ENCODE data around the gene PSME2.

Gene PSME2

DNA sequence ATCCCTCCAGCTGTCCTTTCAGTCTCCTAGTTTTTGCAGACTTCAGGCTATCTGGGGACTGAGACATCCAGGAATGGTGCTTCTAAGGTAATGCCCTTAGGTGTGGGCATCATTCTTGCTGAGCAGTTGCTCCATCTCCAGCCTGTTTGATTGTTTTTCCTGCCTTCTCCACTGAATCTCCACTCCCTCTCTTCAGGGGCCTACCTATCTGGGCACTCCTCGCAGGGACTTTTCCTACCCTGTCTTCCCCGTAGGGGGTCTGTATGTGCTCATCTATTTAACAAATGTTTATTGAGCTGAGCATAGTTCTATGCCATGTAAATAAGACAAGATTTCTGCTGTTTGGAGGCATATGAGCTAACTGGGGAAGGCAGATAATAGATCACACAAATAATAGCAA lies 13.4 kb downstream of the PSME2 start:
- Histone ChIP-seq H2AK5ac (ENCODE audit: low read length) (no peak overlapping the region), H3K27ac (ENCODE audit: low read depth, low read length) (no peak overlapping the region), H2BK5ac (ENCODE audit: low read length) (no peak overlapping the region), H3K79me2 (ENCODE audit: control insufficient read depth, insufficient read depth, low read length) (no peaks in the 10 kb centered on the region), H3K79me1 (ENCODE audit: low read length) (no peaks in the 10 kb centered on the region), H4K5ac (ENCODE audit: low read length) (no peak overlapping the region), H4K8ac (ENCODE audit: low read depth, low read length) (no peak overlapping the region), H2BK15ac (replicated peaks; ENCODE audit: low read depth) (no peak overlapping the region), H3K23ac (ENCODE audit: low read length) (no peak overlapping the region), H3K4ac (ENCODE audit: low read depth, low read length) (no peak overlapping the region), H3K9ac (ENCODE audit: low read length) (no peak overlapping the region), H3K36me3 (ENCODE audit: control insufficient read depth, insufficient read depth, low read length) (no peaks in the 10 kb centered on the region), H3K18ac (ENCODE audit: low read length) (no peak overlapping the region), H3K27me3 (ENCODE audit: insufficient read depth, low read length, poor library complexity) (no peaks in the 10 kb centered on the region), H3K56ac (ENCODE audit: low read length) (no peak overlapping the region), H3K4me2 (ENCODE audit: low read length) (no peak overlapping the region), H2BK120ac (ENCODE audit: low read depth, low read length) (no peak overlapping the region), H3K4me1 (ENCODE audit: control insufficient read depth, low read depth, low read length) (peaks cover 1% of the 10 kb centered on the region), H3K4me3 (ENCODE audit: low read length) (no peak overlapping the region)
- WGBS (ENCODE audit: extremely low coverage, insufficient coverage, low lambda C conversion rate): no CpG with 5 or more reads among the region's 2 CpGs
- no peak for DNase-seq

DNA sequence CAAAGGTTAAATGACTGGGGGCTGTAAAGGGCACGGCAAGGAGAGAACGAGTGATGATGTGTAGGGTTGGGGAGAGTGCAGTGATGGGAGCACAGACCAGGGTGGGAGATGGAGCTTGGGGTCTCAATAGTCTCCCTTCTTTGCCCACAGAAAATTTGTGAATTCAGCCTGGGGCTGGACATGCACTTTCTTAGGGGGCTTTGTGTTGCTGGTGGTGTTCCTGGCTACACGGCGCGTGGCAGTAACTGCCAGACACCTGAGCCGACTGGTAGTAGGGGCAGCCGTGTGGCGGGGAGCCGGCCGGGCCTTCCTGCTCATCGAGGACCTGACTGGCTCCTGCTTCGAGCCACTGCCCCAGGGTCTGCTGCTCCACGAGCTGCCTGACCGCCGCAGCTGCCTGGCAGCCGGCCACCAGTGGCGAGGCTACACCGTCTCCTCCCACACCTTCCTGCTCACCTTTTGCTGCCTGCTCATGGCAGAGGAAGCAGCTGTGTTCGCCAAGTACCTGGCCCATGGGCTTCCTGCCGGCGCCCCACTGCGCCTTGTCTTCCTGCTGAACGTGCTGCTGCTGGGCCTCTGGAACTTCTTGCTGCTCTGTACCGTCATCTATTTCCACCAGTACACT lies 14.2 kb downstream of the PSME2 start:
- Histone ChIP-seq H3K4me3 (ENCODE audit: low read length) (no peak overlapping the region), H3K23ac (ENCODE audit: low read length) (no peak overlapping the region), H3K4me1 (ENCODE audit: control insufficient read depth, low read depth, low read length) (peaks cover 1% of the 10 kb centered on the region)

DNA sequence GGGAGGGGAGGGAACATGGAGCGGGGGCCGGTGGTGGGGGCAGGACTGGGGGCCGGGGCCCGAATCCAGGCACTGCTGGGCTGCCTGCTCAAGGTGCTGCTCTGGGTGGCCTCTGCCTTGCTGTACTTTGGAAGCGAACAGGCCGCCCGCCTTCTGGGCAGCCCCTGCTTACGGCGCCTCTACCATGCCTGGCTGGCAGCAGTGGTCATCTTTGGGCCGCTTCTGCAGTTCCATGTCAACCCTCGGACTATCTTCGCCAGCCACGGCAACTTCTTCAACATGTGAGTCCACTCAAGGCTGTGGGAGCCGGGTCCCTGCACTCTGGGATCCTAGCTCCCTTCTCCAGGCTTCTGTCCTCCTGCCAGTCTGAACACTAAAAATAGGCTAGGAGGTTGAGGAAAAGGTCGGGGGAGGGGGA lies 14.9 kb downstream of the PSME2 start:
- Histone ChIP-seq H3K18ac (ENCODE audit: low read length) (no peak overlapping the region), H3K79me2 (ENCODE audit: control insufficient read depth, insufficient read depth, low read length) (no peaks in the 10 kb centered on the region), H2BK120ac (ENCODE audit: low read depth, low read length) (no peak overlapping the region), H3K4me1 (ENCODE audit: control insufficient read depth, low read depth, low read length) (peaks cover under 1% of the 10 kb centered on the region), H3K27ac (ENCODE audit: low read depth, low read length) (no peak overlapping the region), H3K36me3 (ENCODE audit: control insufficient read depth, insufficient read depth, low read length) (no peaks in the 10 kb centered on the region), H4K5ac (ENCODE audit: low read length) (no peak overlapping the region), H4K8ac (ENCODE audit: low read depth, low read length) (no peak overlapping the region), H3K79me1 (ENCODE audit: low read length) (no peaks in the 10 kb centered on the region), H3K4me2 (ENCODE audit: low read length) (no peak overlapping the region), H3K27me3 (ENCODE audit: insufficient read depth, low read length, poor library complexity) (no peaks in the 10 kb centered on the region), H2BK15ac (replicated peaks; ENCODE audit: low read depth) (no peak overlapping the region), H3K23ac (ENCODE audit: low read length) (no peak overlapping the region), H2AK5ac (ENCODE audit: low read length) (no peak overlapping the region), H2BK5ac (ENCODE audit: low read length) (no peak overlapping the region), H3K56ac (ENCODE audit: low read length) (no peak overlapping the region), H3K4me3 (ENCODE audit: low read length) (no peak overlapping the region), H3K9ac (ENCODE audit: low read length) (no peak overlapping the region), H3K4ac (ENCODE audit: low read depth, low read length) (no peak overlapping the region)
- no peak for DNase-seq
- WGBS (ENCODE audit: extremely low coverage, insufficient coverage, low lambda C conversion rate): no CpG with 5 or more reads among the region's 15 CpGs

More for the DNA sequence above, 14.2 kb downstream of the PSME2 start:
- no peak overlapping the region for H4K5ac ChIP-seq (ENCODE audit: low read length)
- H3K9ac ChIP-seq (ENCODE audit: low read length): no peak overlapping the region
- H2AK5ac ChIP-seq (ENCODE audit: low read length): no peak overlapping the region
- no peak overlapping the region for H2BK15ac ChIP-seq (replicated peaks; ENCODE audit: low read depth)
- no peak overlapping the region for H3K4ac ChIP-seq (ENCODE audit: low read depth, low read length)
- no peaks in the 10 kb centered on the region for H3K79me1 ChIP-seq (ENCODE audit: low read length)
- H3K4me2 ChIP-seq (ENCODE audit: low read length): no peak overlapping the region
- no peak overlapping the region for H4K8ac ChIP-seq (ENCODE audit: low read depth, low read length)
- no peak for DNase-seq
- H3K18ac ChIP-seq (ENCODE audit: low read length): no peak overlapping the region
- no peak overlapping the region for H2BK120ac ChIP-seq (ENCODE audit: low read depth, low read length)
- no peak overlapping the region for H3K56ac ChIP-seq (ENCODE audit: low read length)
- H2BK5ac ChIP-seq (ENCODE audit: low read length): no peak overlapping the region
- H3K27ac ChIP-seq (ENCODE audit: low read depth, low read length): no peak overlapping the region
- H3K79me2 ChIP-seq (ENCODE audit: control insufficient read depth, insufficient read depth, low read length): no peaks in the 10 kb centered on the region
- WGBS (ENCODE audit: extremely low coverage, insufficient coverage, low lambda C conversion rate): no CpG with 5 or more reads among the region's 24 CpGs
- no peaks in the 10 kb centered on the region for H3K27me3 ChIP-seq (ENCODE audit: insufficient read depth, low read length, poor library complexity)
- no peaks in the 10 kb centered on the region for H3K36me3 ChIP-seq (ENCODE audit: control insufficient read depth, insufficient read depth, low read length)

GRCh38 chr14:24130717-24131548 lies 15.5 kb downstream of the PSME2 start:
- Histone ChIP-seq H3K4me1 (ENCODE audit: control insufficient read depth, low read depth, low read length) (no peaks in the 10 kb centered on the region), H3K36me3 (ENCODE audit: control insufficient read depth, insufficient read depth, low read length) (no peaks in the 10 kb centered on the region), H3K9ac (ENCODE audit: low read length) (no peak overlapping the region), H4K8ac (ENCODE audit: low read depth, low read length) (no peak overlapping the region), H2BK5ac (ENCODE audit: low read length) (no peak overlapping the region), H2AK5ac (ENCODE audit: low read length) (no peak overlapping the region), H3K4me3 (ENCODE audit: low read length) (no peak overlapping the region), H2BK15ac (replicated peaks; ENCODE audit: low read depth) (no peak overlapping the region), H3K23ac (ENCODE audit: low read length) (no peak overlapping the region), H3K79me2 (ENCODE audit: control insufficient read depth, insufficient read depth, low read length) (no peaks in the 10 kb centered on the region), H2BK120ac (ENCODE audit: low read depth, low read length) (no peak overlapping the region), H3K79me1 (ENCODE audit: low read length) (no peaks in the 10 kb centered on the region), H3K18ac (ENCODE audit: low read length) (no peak overlapping the region), H3K4ac (ENCODE audit: low read depth, low read length) (no peak overlapping the region), H3K4me2 (ENCODE audit: low read length) (no peak overlapping the region), H3K27me3 (ENCODE audit: insufficient read depth, low read length, poor library complexity) (no peaks in the 10 kb centered on the region), H3K27ac (ENCODE audit: low read depth, low read length) (no peak overlapping the region), H4K5ac (ENCODE audit: low read length) (no peak overlapping the region), H3K56ac (ENCODE audit: low read length) (no peak overlapping the region)
- no peak for DNase-seq
- WGBS (ENCODE audit: extremely low coverage, insufficient coverage, low lambda C conversion rate): no CpG with 5 or more reads among the region's 7 CpGs

GRCh38 chr14:24130380-24130716 lies 16.1 kb downstream of the PSME2 start, which contains the start of gene FITM1:
TSS of gene FITM1 (plus strand) at chr14:24130659. CDS start at chr14:24131564, 905 bp downstream.
- Histone ChIP-seq H2BK15ac (replicated peaks; ENCODE audit: low read depth) (no peak within 1 kb of the TSS), H4K5ac (ENCODE audit: low read length) (no peak within 1 kb of the TSS), H3K79me2 (ENCODE audit: control insufficient read depth, insufficient read depth, low read length) (no peaks in the 10 kb centered on the region), H3K4me3 (ENCODE audit: low read length) (no peak within 1 kb of the TSS), H3K18ac (ENCODE audit: low read length) (no peak within 1 kb of the TSS), H3K4me1 (ENCODE audit: control insufficient read depth, low read depth, low read length) (no peaks in the 10 kb centered on the region), H3K27ac (ENCODE audit: low read depth, low read length) (no peak within 1 kb of the TSS), H3K9ac (ENCODE audit: low read length) (no peak within 1 kb of the TSS), H4K8ac (ENCODE audit: low read depth, low read length) (no peak within 1 kb of the TSS), H2AK5ac (ENCODE audit: low read length) (no peak within 1 kb of the TSS), H3K23ac (ENCODE audit: low read length) (no peak within 1 kb of the TSS), H2BK5ac (ENCODE audit: low read length) (no peak within 1 kb of the TSS), H3K56ac (ENCODE audit: low read length) (no peak within 1 kb of the TSS), H3K36me3 (ENCODE audit: control insufficient read depth, insufficient read depth, low read length) (no peaks in the 10 kb centered on the region), H3K27me3 (ENCODE audit: insufficient read depth, low read length, poor library complexity) (no peaks in the 10 kb centered on the region), H3K79me1 (ENCODE audit: low read length) (no peaks in the 10 kb centered on the region), H3K4me2 (ENCODE audit: low read length) (no peak within 1 kb of the TSS), H2BK120ac (ENCODE audit: low read depth, low read length) (no peak within 1 kb of the TSS), H3K4ac (ENCODE audit: low read depth, low read length) (no peak within 1 kb of the TSS)
- WGBS (ENCODE audit: extremely low coverage, insufficient coverage, low lambda C conversion rate): no CpG with 5 or more reads among the region's 5 CpGs
- DNase-seq: no peak
